ENCODE results near the gene TMEM121.

TMEM121 gene

GRCh38 chr14:105493921-105494605 lies 32.3 kb upstream of the TMEM121 start:
- H3K9me3 ChIP-seq (ENCODE audit: insufficient read depth, low read length) = no peaks in the 10 kb centered on the region
- no peaks in the 10 kb centered on the region for H4K20me1 ChIP-seq (ENCODE audit: low read depth, low read length)
- H2AFZ ChIP-seq (ENCODE audit: low read depth, low read length, severe bottlenecking) = no peak overlapping the region
- H3K79me2 ChIP-seq (ENCODE audit: insufficient read depth, low read length) = no peaks in the 10 kb centered on the region
- TF ChIP-seq, protein P1, sequence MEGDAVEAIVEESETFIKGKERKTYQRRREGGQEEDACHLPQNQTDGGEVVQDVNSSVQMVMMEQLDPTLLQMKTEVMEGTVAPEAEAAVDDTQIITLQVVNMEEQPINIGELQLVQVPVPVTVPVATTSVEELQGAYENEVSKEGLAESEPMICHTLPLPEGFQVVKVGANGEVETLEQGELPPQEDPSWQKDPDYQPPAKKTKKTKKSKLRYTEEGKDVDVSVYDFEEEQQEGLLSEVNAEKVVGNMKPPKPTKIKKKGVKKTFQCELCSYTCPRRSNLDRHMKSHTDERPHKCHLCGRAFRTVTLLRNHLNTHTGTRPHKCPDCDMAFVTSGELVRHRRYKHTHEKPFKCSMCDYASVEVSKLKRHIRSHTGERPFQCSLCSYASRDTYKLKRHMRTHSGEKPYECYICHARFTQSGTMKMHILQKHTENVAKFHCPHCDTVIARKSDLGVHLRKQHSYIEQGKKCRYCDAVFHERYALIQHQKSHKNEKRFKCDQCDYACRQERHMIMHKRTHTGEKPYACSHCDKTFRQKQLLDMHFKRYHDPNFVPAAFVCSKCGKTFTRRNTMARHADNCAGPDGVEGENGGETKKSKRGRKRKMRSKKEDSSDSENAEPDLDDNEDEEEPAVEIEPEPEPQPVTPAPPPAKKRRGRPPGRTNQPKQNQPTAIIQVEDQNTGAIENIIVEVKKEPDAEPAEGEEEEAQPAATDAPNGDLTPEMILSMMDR (IDR thresholded peaks at IDR 0.05; ENCODE audit: insufficient read depth, low read length, poor library complexity, severe bottlenecking) = no peak
- no peak for TF ChIP-seq EZH2phosphoT487 (conservative IDR thresholded peaks at IDR 0.05; ENCODE audit: low read length)
- H3K27ac ChIP-seq (ENCODE audit: low read depth, low read length) = no peak overlapping the region
- H3K4me2 ChIP-seq (ENCODE audit: low read depth, low read length, poor library complexity, severe bottlenecking) = no peak overlapping the region
- no peak overlapping the region for H3K4me3 ChIP-seq (ENCODE audit: insufficient read depth, low read length, poor library complexity, severe bottlenecking)
- H3K9me2 ChIP-seq (replicated peaks; ENCODE audit: insufficient read depth, low read length) = no peaks in the 10 kb centered on the region
- no peaks in the 10 kb centered on the region for H3K36me3 ChIP-seq (ENCODE audit: low read length)
- H3F3A ChIP-seq (ENCODE audit: insufficient read depth) = peaks cover 5% of the 10 kb centered on the region; the same call in 1 of the 2 replicates
- H3K27me3 ChIP-seq (ENCODE audit: low read length) = no peaks in the 10 kb centered on the region
- no peak overlapping the region for H3K9ac ChIP-seq (ENCODE audit: low read length)

DNA sequence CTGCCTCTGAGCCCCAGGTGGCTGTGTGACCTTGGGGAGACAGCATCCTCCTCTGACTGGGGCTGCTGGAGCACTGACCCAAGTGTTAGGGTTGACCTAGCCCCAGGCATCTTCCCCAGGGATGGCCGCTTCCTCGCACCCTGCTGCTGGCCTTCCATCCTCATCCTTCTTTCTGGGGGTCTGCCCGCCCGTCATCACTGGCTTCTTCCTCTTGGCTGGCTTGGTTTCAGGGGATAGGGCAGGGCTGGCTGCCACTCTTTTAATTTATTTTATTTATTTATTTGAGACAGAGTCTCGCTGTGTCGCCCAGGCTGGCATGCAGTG lies 31.8 kb upstream of the TMEM121 start:
- no peak overlapping the region for H2AFZ ChIP-seq (ENCODE audit: low read depth, low read length, severe bottlenecking)
- TF ChIP-seq, protein P1 (IDR thresholded peaks at IDR 0.05; ENCODE audit: insufficient read depth, low read length, poor library complexity, severe bottlenecking) = no peak
- no peak for TF ChIP-seq EZH2phosphoT487 (conservative IDR thresholded peaks at IDR 0.05; ENCODE audit: low read length)
- no peaks in the 10 kb centered on the region for H4K20me1 ChIP-seq (ENCODE audit: low read depth, low read length)
- H3K79me2 ChIP-seq (ENCODE audit: insufficient read depth, low read length) = no peaks in the 10 kb centered on the region
- H3K36me3 ChIP-seq (ENCODE audit: low read length) = no peaks in the 10 kb centered on the region
- H3K27me3 ChIP-seq (ENCODE audit: low read length) = no peaks in the 10 kb centered on the region
- H3K27ac ChIP-seq (ENCODE audit: low read depth, low read length) = no peak overlapping the region
- H3K9me3 ChIP-seq (ENCODE audit: insufficient read depth, low read length) = no peaks in the 10 kb centered on the region
- no peaks in the 10 kb centered on the region for H3K9me2 ChIP-seq (replicated peaks; ENCODE audit: insufficient read depth, low read length)
- no peak overlapping the region for H3K4me3 ChIP-seq (ENCODE audit: insufficient read depth, low read length, poor library complexity, severe bottlenecking)
- H3K4me2 ChIP-seq (ENCODE audit: low read depth, low read length, poor library complexity, severe bottlenecking) = no peak overlapping the region
- H3K9ac ChIP-seq (ENCODE audit: low read length) = no peak overlapping the region
- H3F3A ChIP-seq (ENCODE audit: insufficient read depth) = peaks cover 5% of the 10 kb centered on the region; the same call in 1 of the 2 replicates

- no peak overlapping the region for H3K4me2 ChIP-seq (ENCODE audit: low read depth, low read length, poor library complexity, severe bottlenecking)
- no peak overlapping the region for H3K4me3 ChIP-seq (ENCODE audit: insufficient read depth, low read length, poor library complexity, severe bottlenecking)
- H2AFZ ChIP-seq (ENCODE audit: low read depth, low read length, severe bottlenecking) = no peak overlapping the region
- no peaks in the 10 kb centered on the region for H3K9me2 ChIP-seq (replicated peaks; ENCODE audit: insufficient read depth, low read length)
- TF ChIP-seq EZH2phosphoT487 (conservative IDR thresholded peaks at IDR 0.05; ENCODE audit: low read length) = no peak
- TF ChIP-seq, protein P1 (IDR thresholded peaks at IDR 0.05; ENCODE audit: insufficient read depth, low read length, poor library complexity, severe bottlenecking) = no peak
- no peaks in the 10 kb centered on the region for H3K27me3 ChIP-seq (ENCODE audit: low read length)
- H4K20me1 ChIP-seq (ENCODE audit: low read depth, low read length) = no peaks in the 10 kb centered on the region
- peaks cover 5% of the 10 kb centered on the region; the same call in 1 of the 2 replicates for H3F3A ChIP-seq (ENCODE audit: insufficient read depth)
- no peaks in the 10 kb centered on the region for H3K9me3 ChIP-seq (ENCODE audit: insufficient read depth, low read length)
- no peak overlapping the region for H3K27ac ChIP-seq (ENCODE audit: low read depth, low read length)
- no peaks in the 10 kb centered on the region for H3K36me3 ChIP-seq (ENCODE audit: low read length)
- H3K9ac ChIP-seq (ENCODE audit: low read length) = no peak overlapping the region
- no peaks in the 10 kb centered on the region for H3K79me2 ChIP-seq (ENCODE audit: insufficient read depth, low read length)
These were observed 31.0 kb upstream of the TMEM121 start for GRCh38 chr14:105495101-105495989.
